SU-DHL-6 (cell line): ENCODE results near the gene KIF20A.

Experiments used
- H2AFZ ChIP-seq: fragments of 200-600 bp; sonication (generic); 2 replicates; pipeline ENCODE4 v1.6.1; 2014; ENCODE audit warnings: low read depth, mild to moderate bottlenecking, moderate library complexity, mixed read lengths, antibody characterized with exemption, low read length; ENCODE audit not compliant: severe bottlenecking
- H3F3A ChIP-seq: fragments of 200-600 bp; shearing (Covaris generic); 2 replicates; pipeline ENCODE4 v1.6.0; 2016; ENCODE audit warnings: antibody characterized with exemption, mild to moderate bottlenecking; ENCODE audit not compliant: insufficient read depth
- H3K27ac ChIP-seq: fragments of 200-600 bp; sonication (generic); 2 replicates; pipeline ENCODE4 v1.5.1; 2016; ENCODE audit warnings: low read depth, mild to moderate bottlenecking, low read length, moderate library complexity, mixed read lengths
- H3K27me3 ChIP-seq: fragments of 200-600 bp; sonication (generic), shearing (Covaris generic); 2 replicates; pipeline ENCODE4 v1.6.0; 2014; ENCODE audit warnings: mild to moderate bottlenecking, low read length
- H3K36me3 ChIP-seq: fragments of 200-600 bp; sonication (generic); 2 replicates; pipeline ENCODE4 v1.6.1; 2014; ENCODE audit warnings: mild to moderate bottlenecking, low read length, mixed read lengths
- H3K4me2 ChIP-seq: fragments of 300-600, 200-600 bp; shearing (Covaris generic), sonication (generic); 2 replicates; pipeline ENCODE4 v1.6.0; 2014; ENCODE audit warnings: low read length, low read depth, mild to moderate bottlenecking; ENCODE audit not compliant: poor library complexity, severe bottlenecking
- H3K4me3 ChIP-seq: fragments of 200-600 bp; sonication (generic); 2 replicates; pipeline ENCODE4 v1.5.1; 2014; ENCODE audit warnings: antibody characterized with exemption, low read length, mild to moderate bottlenecking, mixed read lengths; ENCODE audit not compliant: insufficient read depth, poor library complexity, severe bottlenecking
- H3K79me2 ChIP-seq: fragments of 200-600 bp; sonication (generic); 2 replicates; pipeline ENCODE4 v1.6.1; 2014; ENCODE audit warnings: mild to moderate bottlenecking, low read length, moderate library complexity; ENCODE audit not compliant: insufficient read depth
- H3K9ac ChIP-seq: fragments of 200-600 bp; sonication (generic); 2 replicates; pipeline ENCODE4 v1.7.0; 2014; ENCODE audit warnings: mild to moderate bottlenecking, low read length
- H3K9me2 ChIP-seq: fragments of 200-600 bp; sonication (generic); replicated peaks from 2 replicates; pipeline ENCODE4 v1.6.1; 2014; ENCODE audit warnings: low read length; ENCODE audit not compliant: insufficient read depth
- H3K9me3 ChIP-seq: fragments of 200-600 bp; sonication (generic); 2 replicates; pipeline ENCODE4 v1.6.1; 2014; ENCODE audit warnings: low read length, mixed read lengths; ENCODE audit not compliant: insufficient read depth
- H4K20me1 ChIP-seq: fragments of 200-600 bp; sonication (generic); 2 replicates; pipeline ENCODE4 v1.6.1; 2014; ENCODE audit warnings: low read depth, mild to moderate bottlenecking, antibody characterized with exemption, low read length, moderate library complexity, mixed read lengths
- EZH2phosphoT487 ChIP-seq: fragments of 200-600 bp; sonication (generic), shearing (Covaris generic); conservative IDR thresholded peaks from 2 replicates; pipeline ENCODE4 v1.6.1; 2018; ENCODE audit warnings: mild to moderate bottlenecking, antibody characterized with exemption, low read length, moderate library complexity, mixed read lengths
- TF ChIP-seq, protein P1 (sequence below): fragments of 200-600 bp; sonication (generic); IDR thresholded peaks from one replicate; pipeline ENCODE4 v1.5.1; 2017; ENCODE audit warnings: antibody characterized with exemption, mild to moderate bottlenecking, low read length, moderate library complexity; ENCODE audit not compliant: insufficient read depth, poor library complexity, severe bottlenecking

Gene KIF20A

GRCh38 chr5:138223532-138223931 lies 44.6 kb downstream of the KIF20A start:
- H3F3A ChIP-seq: no peaks in the 10 kb centered on the region
- TF ChIP-seq, protein P1, sequence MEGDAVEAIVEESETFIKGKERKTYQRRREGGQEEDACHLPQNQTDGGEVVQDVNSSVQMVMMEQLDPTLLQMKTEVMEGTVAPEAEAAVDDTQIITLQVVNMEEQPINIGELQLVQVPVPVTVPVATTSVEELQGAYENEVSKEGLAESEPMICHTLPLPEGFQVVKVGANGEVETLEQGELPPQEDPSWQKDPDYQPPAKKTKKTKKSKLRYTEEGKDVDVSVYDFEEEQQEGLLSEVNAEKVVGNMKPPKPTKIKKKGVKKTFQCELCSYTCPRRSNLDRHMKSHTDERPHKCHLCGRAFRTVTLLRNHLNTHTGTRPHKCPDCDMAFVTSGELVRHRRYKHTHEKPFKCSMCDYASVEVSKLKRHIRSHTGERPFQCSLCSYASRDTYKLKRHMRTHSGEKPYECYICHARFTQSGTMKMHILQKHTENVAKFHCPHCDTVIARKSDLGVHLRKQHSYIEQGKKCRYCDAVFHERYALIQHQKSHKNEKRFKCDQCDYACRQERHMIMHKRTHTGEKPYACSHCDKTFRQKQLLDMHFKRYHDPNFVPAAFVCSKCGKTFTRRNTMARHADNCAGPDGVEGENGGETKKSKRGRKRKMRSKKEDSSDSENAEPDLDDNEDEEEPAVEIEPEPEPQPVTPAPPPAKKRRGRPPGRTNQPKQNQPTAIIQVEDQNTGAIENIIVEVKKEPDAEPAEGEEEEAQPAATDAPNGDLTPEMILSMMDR: no peak
- no peak for TF ChIP-seq EZH2phosphoT487
- no peaks in the 10 kb centered on the region for H3K27me3 ChIP-seq
- no peaks in the 10 kb centered on the region for H3K9me2 ChIP-seq
- no peak overlapping the region for H3K4me3 ChIP-seq
- H3K79me2 ChIP-seq: no peaks in the 10 kb centered on the region
- H3K4me2 ChIP-seq: no peak overlapping the region
- H4K20me1 ChIP-seq: no peaks in the 10 kb centered on the region
- H3K9me3 ChIP-seq: 0 out of 2 replicates have a peak, but pooled peaks cover 4% of the 10 kb centered on the region
- H3K27ac ChIP-seq: no peak overlapping the region
- no peaks in the 10 kb centered on the region for H3K36me3 ChIP-seq
- H2AFZ ChIP-seq: no peak overlapping the region
- H3K9ac ChIP-seq: no peak overlapping the region

GRCh38 chr5:138224712-138225111 lies 45.8 kb downstream of the KIF20A start:
- 0 out of 2 replicates have a peak, but pooled peaks cover 4% of the 10 kb centered on the region for H3K9me3 ChIP-seq
- H3K27me3 ChIP-seq: no peaks in the 10 kb centered on the region
- H4K20me1 ChIP-seq: no peaks in the 10 kb centered on the region
- H2AFZ ChIP-seq: no peak overlapping the region
- H3F3A ChIP-seq: no peaks in the 10 kb centered on the region
- no peak overlapping the region for H3K27ac ChIP-seq
- no peaks in the 10 kb centered on the region for H3K79me2 ChIP-seq
- TF ChIP-seq, protein P1: no peak
- TF ChIP-seq EZH2phosphoT487: no peak
- H3K4me2 ChIP-seq: no peak overlapping the region
- H3K9ac ChIP-seq: no peak overlapping the region
- no peak overlapping the region for H3K4me3 ChIP-seq
- no peaks in the 10 kb centered on the region for H3K9me2 ChIP-seq
- H3K36me3 ChIP-seq: no peaks in the 10 kb centered on the region

- H3K4me3 ChIP-seq: no peak overlapping the region
- no peak overlapping the region for H3K4me2 ChIP-seq
- TF ChIP-seq, protein P1: no peak
- TF ChIP-seq EZH2phosphoT487: no peak
- no peaks in the 10 kb centered on the region for H3K27me3 ChIP-seq
- no peaks in the 10 kb centered on the region for H3K9me2 ChIP-seq
- no peaks in the 10 kb centered on the region for H4K20me1 ChIP-seq
- H3K27ac ChIP-seq: no peak overlapping the region
- H3K79me2 ChIP-seq: no peaks in the 10 kb centered on the region
- 0 out of 2 replicates have a peak, but pooled peaks cover 4% of the 10 kb centered on the region for H3K9me3 ChIP-seq
- no peaks in the 10 kb centered on the region for H3K36me3 ChIP-seq
- no peak overlapping the region for H3K9ac ChIP-seq
- H2AFZ ChIP-seq: no peak overlapping the region
- H3F3A ChIP-seq: no peaks in the 10 kb centered on the region
These were observed 48.0 kb downstream of the KIF20A start for GRCh38 chr5:138226910-138227309.
